ENCODE measurements around the gene EHHADH.

- TF ChIP-seq, protein P1, sequence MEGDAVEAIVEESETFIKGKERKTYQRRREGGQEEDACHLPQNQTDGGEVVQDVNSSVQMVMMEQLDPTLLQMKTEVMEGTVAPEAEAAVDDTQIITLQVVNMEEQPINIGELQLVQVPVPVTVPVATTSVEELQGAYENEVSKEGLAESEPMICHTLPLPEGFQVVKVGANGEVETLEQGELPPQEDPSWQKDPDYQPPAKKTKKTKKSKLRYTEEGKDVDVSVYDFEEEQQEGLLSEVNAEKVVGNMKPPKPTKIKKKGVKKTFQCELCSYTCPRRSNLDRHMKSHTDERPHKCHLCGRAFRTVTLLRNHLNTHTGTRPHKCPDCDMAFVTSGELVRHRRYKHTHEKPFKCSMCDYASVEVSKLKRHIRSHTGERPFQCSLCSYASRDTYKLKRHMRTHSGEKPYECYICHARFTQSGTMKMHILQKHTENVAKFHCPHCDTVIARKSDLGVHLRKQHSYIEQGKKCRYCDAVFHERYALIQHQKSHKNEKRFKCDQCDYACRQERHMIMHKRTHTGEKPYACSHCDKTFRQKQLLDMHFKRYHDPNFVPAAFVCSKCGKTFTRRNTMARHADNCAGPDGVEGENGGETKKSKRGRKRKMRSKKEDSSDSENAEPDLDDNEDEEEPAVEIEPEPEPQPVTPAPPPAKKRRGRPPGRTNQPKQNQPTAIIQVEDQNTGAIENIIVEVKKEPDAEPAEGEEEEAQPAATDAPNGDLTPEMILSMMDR (IDR thresholded peaks at IDR 0.05), result no peak
- TF ChIP-seq POLR2AphosphoS5 (IDR thresholded peaks at IDR 0.05), result no peak
Measured at GRCh38 chr3:185149591-185149990, 104.3 kb downstream of the EHHADH start.
